GM12892 (cell line): ENCODE results near the gene SLC38A1.

Experiments used
- POLR2A ChIP-seq: IDR thresholded peaks from 2 replicates; pipeline ENCODE4 v1.6.1; 2011; ENCODE audit warnings: low read depth, low read length, control low read depth
- POLR2AphosphoS5 ChIP-seq: IDR thresholded peaks from 2 replicates; pipeline ENCODE4 v1.6.1; 2011; ENCODE audit warnings: low read depth, low read length, control low read depth
- TAF1 ChIP-seq: IDR thresholded peaks from 2 replicates; pipeline ENCODE4 v1.6.1; 2011; ENCODE audit warnings: low read depth, mild to moderate bottlenecking, control low read depth, low read length, borderline replicate concordance

DNA sequence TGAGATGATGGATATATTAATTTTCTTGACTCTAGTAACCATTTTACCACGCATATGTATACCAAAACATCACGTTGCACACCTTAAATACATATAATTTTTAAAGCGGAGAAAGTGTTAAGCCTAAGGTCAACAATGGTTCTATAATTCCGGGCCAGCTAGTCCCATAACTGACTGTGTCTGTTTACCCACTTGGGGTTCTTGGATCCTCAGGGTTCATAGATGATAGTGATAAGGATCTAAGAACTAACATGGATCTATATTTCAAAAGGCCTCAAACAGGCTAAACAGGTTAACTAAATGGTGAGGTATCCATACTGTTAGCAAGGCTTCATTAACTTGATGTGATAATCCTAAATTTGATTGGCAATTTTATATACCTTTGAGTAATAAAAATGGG is 9.8 kb downstream of the SLC38A1 start:
- TF ChIP-seq POLR2AphosphoS5 (no peak), POLR2A (no peak), TAF1 (no peak)
